GDM1 (cell line): Measurements from ENCODE around the gene NXPE3.
"Not testable (repeated sequence)": the region's sequence is repeated elsewhere in the genome, so short reads cannot be mapped to it uniquely, and the experiment has no call there.

Experiments
- DNase-seq: peaks from one replicate; lab custom pipeline; 2025; lab: John Stamatoyannopoulos, UW

The NXPE3 gene

GRCh38 chr3:101779047-101779821 lies at the start of gene NXPE3:
TSS of gene NXPE3 (plus strand) at chr3:101779211. CDS start at chr3:101785597, 6,386 bp downstream.
- DNase-seq: peak; percentile 84

GRCh38 chr3:101729586-101729985 lies 49.4 kb upstream of the NXPE3 start:
- no peak for DNase-seq

- no peak for DNase-seq
Measured at GRCh38 chr3:101730839-101731238, 48.2 kb upstream of the NXPE3 start.

DNA sequence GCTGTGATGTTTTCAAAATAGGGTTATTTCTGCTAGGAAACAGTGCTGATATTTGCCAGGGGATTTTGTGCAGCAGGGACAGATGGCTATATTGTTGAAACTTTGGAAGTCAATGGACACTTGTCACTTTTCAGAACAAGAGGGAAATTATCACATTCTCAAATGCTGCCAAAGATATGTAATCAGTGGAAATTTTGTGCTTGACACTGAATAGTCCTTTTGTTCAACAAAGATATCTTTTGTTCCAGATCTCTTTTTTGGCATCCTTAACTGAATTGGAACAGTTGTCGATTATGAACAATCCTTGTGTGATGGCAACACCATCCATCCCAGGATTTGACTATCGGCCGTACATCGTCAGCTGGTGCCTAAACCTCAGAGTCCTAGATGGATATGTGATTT lies 46.8 kb upstream of the NXPE3 start:
- no peak for DNase-seq

DNA sequence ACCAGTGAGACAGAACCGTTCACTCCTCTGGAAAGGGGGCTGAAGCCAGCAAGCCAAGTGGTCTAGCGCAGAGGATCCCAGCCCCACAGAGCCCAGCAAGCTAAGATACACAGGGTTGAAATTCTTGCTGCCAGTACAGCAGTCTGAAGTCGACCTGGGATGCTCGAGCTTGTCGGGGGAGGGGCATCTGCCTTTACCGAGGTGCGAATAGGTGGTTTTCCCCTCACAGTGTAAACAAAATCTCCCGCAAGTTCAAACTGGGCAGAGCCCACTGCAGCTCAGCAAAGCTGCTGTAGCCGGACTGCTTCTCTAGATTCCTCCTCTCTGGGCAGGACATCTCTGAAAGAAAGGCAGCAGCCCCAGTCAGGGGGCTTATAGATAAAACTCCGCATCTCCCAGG lies 43.2 kb upstream of the NXPE3 start:
- DNase-seq: no peak

DNA sequence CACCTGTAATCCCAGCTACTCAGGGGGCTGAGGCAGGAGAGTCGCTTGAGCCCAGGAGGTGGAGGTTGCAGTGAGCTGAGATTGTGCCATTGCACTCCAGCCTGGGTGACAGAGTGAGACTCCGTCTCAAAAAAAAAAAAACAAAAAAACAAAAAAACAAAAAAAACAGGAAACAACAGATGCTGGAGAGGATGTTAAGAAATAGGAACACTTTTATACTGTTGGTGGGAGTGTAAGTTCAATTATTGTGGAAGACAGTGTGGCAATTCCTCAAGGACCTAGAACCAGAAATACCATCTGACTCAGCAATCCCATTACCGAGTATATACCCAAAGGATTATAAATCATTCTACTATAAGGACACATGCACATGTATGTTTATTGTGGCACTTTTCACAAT lies 37.1 kb upstream of the NXPE3 start:
- not testable (repeated sequence) for DNase-seq

DNA sequence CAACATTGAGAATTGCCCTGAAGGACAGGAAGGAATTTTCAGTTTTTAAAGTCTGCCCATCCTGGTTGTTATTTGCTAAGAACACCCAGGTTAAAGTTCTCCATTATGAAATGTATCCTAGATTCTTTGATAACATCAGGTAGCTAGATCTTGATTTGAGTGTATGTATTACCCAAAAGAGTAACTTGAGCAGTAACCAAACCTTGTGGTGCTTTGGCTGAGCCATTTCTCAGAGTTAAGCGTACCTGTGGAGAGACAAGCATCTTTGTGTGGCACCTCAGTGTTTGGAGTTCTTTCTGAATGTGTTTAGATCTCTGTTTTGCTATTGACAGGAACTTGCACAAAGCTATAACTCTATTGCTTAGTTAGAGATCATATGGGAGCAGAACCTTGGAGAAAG lies 34.2 kb upstream of the NXPE3 start:
- no peak for DNase-seq

- DNase-seq: not testable (repeated sequence)
Measured at GRCh38 chr3:101745934-101746333, 33.1 kb upstream of the NXPE3 start.

DNA sequence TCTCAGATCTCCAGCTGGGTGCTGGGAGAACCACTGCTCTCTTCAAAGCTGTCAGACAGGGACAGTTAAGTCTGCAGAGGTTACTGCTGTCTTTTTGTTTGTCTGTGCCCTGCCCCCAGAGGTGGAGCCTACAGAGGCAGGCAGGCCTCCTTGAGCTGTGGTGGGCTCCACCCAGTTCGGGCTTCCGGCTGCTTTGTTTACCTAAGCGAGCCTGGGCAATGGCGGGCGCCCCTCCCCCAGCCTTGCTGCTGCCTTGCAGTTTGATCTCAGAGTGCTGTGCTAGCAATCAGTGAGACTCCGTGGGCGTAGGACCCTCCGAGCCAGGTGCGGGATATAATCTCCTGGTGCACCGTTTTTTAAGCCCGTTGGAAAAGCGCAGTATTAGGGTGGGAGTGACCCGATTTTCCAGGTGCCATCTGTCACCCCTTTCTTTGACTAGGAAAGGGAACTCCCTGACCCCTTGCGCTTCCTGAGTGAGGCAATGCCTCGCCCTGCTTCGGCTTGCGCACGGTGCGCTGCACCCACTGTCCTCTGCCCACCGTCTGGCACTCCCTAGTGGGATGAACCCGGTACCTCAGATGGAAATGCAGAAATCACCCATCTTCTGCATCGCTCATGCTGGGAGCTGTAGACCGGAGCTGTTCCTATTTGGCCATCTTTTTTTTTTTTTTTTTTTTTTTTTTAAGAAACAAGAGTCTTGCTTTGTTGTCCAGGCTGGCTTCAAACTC lies 25.5 kb upstream of the NXPE3 start:
- DNase-seq: not testable (repeated sequence)

DNA sequence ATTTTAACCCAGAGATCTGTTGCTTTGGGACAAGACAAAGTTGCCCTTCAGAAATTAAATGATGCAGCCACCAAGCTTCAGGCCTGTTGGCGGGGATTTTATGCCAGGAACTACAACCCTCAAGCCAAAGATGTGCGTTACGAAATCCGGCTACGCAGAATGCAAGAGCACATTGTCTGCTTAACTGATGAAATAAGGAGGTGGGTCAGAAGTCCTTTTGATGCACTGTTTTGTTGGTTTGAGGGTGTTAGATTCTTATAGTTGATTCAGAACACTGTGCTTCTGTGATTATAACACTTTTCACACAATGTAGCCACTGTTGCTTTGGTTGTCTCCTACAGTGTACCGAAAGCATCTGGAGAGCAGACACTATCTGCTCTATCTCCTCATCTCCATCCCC lies 20.8 kb upstream of the NXPE3 start:
- DNase-seq: no peak

GRCh38 chr3:101762041-101762646 lies 16.9 kb upstream of the NXPE3 start:
- DNase-seq: no peak

GRCh38 chr3:101777745-101778281 lies 1.2 kb upstream of the NXPE3 start:
- not testable (repeated sequence) for DNase-seq

DNA sequence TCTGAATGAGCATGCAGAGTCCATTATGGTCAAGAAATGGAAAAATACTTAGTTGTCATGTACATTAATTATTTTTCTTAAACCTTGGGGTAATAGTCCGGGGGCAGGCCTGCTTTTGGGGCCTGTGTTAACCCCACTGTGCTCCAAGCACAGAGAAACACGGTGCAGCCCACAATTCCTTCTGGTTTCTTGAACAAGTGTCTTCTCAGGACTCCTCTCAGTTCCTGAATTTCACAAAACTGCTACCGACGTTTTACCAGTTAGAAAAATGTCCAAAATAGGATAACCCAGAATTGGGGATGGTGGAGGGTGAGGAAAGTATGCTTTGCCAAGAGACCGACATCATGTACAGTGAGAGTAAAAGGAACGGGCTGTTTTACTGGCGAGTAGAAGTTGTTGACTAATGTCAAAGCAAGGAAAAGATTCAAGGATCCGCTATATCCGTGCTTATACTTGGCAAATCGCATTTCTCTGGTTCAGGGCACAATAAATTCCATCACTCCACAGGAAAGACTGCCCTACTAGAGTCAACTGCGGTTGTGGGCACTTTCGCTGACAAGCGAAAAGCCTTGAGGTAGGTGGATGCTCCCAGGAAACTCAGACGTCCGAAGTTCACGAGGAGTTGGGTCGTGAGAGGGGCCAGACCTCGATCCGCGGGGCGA lies 495 bp upstream of the NXPE3 start:
- DNase-seq: no peak

DNA sequence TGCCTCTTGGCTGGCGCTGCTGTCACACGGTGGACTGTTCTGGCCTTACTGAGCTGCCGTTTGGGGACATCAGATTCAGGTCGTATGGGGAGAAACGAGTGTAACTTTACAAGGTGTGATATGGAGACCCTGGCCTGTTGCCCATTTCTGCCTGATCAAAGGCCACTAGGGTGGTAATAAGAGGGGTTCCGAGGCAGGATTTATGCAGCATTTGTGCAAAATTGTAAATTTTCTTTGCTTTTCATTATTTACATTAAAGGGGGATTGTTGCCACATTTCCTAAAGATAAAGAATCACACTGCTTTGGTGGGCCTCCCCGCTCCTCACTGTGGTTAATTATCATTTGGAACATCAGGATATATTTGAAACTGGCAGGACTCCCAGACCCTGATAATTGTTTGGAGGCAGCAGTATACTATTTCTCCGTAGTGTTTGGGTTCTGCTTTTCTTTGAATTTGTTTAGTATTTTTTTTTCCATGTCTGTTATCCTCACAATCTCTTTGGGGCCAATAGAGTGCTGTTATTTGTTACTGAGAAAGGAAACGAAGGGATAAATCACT lies 891 bp downstream of the NXPE3 start:
- DNase-seq: no peak

GRCh38 chr3:101780661-101781060 lies 1.6 kb downstream of the NXPE3 start:
- no peak for DNase-seq

- no peak for DNase-seq
Measured at GRCh38 chr3:101781166-101781565, 2.2 kb downstream of the NXPE3 start.

- DNase-seq: no peak
Measured at GRCh38 chr3:101784855-101785613, 6.0 kb downstream of the NXPE3 start.

- no peak for DNase-seq
Measured at GRCh38 chr3:101791778-101792177, 12.8 kb downstream of the NXPE3 start.

GRCh38 chr3:101796077-101796680 lies 17.2 kb downstream of the NXPE3 start:
- DNase-seq: no peak

DNA sequence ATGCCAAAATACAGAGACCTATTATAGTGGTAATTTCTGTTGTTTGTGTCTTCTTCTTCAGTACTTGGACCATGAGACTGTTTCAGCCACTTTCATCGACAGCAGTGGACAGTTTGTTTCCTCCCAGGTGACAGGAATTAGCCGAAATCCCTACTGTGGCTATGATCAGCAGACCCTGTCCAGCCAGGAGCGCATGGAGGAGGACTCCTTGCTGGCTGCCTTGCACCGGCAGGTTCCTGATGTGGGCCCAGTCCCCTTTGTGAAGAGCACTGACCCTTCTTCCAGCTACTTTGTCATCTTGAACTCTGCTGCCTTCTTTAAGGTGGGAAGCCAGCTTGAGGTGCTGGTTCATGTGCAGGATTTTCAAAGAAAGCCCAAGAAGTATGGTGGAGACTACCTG lies 22.2 kb downstream of the NXPE3 start:
- DNase-seq: no peak

DNA sequence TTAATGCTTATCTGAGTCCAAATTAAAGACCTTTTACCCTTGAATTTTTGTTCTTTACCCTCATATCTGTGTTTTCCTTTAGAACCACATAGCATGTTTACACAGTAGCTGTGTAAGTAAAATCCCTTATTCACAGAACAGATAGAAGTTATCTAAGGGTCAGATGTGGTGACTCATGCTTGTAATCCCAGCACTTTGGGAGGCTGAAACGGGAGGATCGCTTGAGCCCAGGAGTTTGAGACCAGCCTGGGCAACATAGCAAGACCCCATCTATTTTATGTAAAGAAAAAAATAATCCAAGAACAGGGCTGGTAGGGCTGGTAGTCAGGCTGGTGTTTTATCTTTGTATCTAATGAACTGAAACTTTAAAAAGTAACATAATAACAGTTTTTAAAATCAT lies 23.2 kb downstream of the NXPE3 start:
- DNase-seq: no peak
